GM18858 (cell line): ENCODE measurements around the gene SDR42E2.
"Not testable (repeated sequence)": the region's sequence is repeated elsewhere in the genome, so short reads cannot be mapped to it uniquely, and the experiment has no call there.

ENCODE experiments used
- ATAC-seq: cut with Tn5 transposase; IDR thresholded peaks from one replicate; pipeline ENCODE4 v1.9.1; 2021; ENCODE audit not compliant: unreplicated experiment

The SDR42E2 gene

GRCh38 chr16:22190776-22191531 lies 28.6 kb downstream of the SDR42E2 start:
- peak; percentile 17 for ATAC-seq

GRCh38 chr16:22191532-22192260 lies 29.4 kb downstream of the SDR42E2 start:
- ATAC-seq: no peak

GRCh38 chr16:22192261-22193062 lies 30.2 kb downstream of the SDR42E2 start:
- ATAC-seq: no peak

- ATAC-seq: no peak
Measured at GRCh38 chr16:22193063-22193411, 30.7 kb downstream of the SDR42E2 start.

GRCh38 chr16:22194707-22195444 lies 32.6 kb downstream of the SDR42E2 start:
- no peak for ATAC-seq

- no peak for ATAC-seq
Measured at GRCh38 chr16:22195445-22195694, 33.1 kb downstream of the SDR42E2 start.

GRCh38 chr16:22195695-22196558 lies 33.6 kb downstream of the SDR42E2 start:
- ATAC-seq: no peak

- ATAC-seq: not testable (repeated sequence)
Measured at GRCh38 chr16:22196559-22197168, 34.4 kb downstream of the SDR42E2 start.

GRCh38 chr16:22198547-22199293 lies 36.4 kb downstream of the SDR42E2 start:
- no peak for ATAC-seq

- no peak for ATAC-seq
Measured at GRCh38 chr16:22202261-22202637, 39.9 kb downstream of the SDR42E2 start.

GRCh38 chr16:22203091-22203490 lies 40.8 kb downstream of the SDR42E2 start:
- ATAC-seq: no peak

- ATAC-seq: no peak
Measured at GRCh38 chr16:22204091-22204655, 41.9 kb downstream of the SDR42E2 start.

GRCh38 chr16:22205577-22206012 lies 43.3 kb downstream of the SDR42E2 start:
- ATAC-seq: no peak

GRCh38 chr16:22206013-22206841 lies 43.9 kb downstream of the SDR42E2 start, which contains the start of gene EEF2K:
TSS of gene EEF2K (plus strand) at chr16:22206278. CDS start at chr16:22225730, 19,452 bp downstream.
- ATAC-seq: peak; percentile 61

- no peak for ATAC-seq
Measured at GRCh38 chr16:22206842-22207714, 44.8 kb downstream of the SDR42E2 start.

GRCh38 chr16:22207715-22208360 lies 45.5 kb downstream of the SDR42E2 start:
- ATAC-seq: no peak
